Astrocyte (in vitro differentiated cells and primary cell): Measurements from ENCODE around the gene NOL4L. TPM values are rescaled to one million over a fixed set of nuclear protein-coding genes. Genes with fewer than 3 reads are reported as not detected.

Source experiments
- DNase-seq: peaks from one replicate; pipeline ENCODE4 v3.0.0-alpha.2; 2010; ENCODE audit warnings: low read depth
- FAIRE-seq: peaks from 2 replicates; lab custom pipeline; 2011; peaks lifted over from hg19 to GRCh38; lab: Jason Lieb, UNC
- H2AFZ ChIP-seq: 2 replicates; pipeline ENCODE4 v1.6.0; 2012; ENCODE audit warnings: low read depth, low read length, inconsistent platforms
- H3K27ac ChIP-seq: 2 replicates; pipeline ENCODE4 v1.5.1; 2011; ENCODE audit warnings: low read depth, low read length, inconsistent platforms
- H3K27me3 ChIP-seq: 2 replicates; pipeline ENCODE4 v1.6.0; 2011; ENCODE audit warnings: low read length, inconsistent platforms; ENCODE audit not compliant: insufficient read depth
- H3K36me3 ChIP-seq: 2 replicates; pipeline ENCODE4 v1.5.1; 2011; ENCODE audit warnings: low read length, inconsistent platforms; ENCODE audit not compliant: insufficient read depth
- H3K4me1 ChIP-seq: 2 replicates; pipeline ENCODE4 v1.5.1; 2011; ENCODE audit warnings: low read length, inconsistent platforms; ENCODE audit not compliant: insufficient read depth
- H3K4me2 ChIP-seq: 2 replicates; pipeline ENCODE4 v1.6.0; 2012; ENCODE audit warnings: low read length, inconsistent platforms
- H3K4me3 ChIP-seq: 2 replicates; pipeline ENCODE4 v1.5.1; 2011; ENCODE audit warnings: low read depth, mild to moderate bottlenecking, low read length, inconsistent platforms; ENCODE audit not compliant: insufficient read depth
- H3K79me2 ChIP-seq: 2 replicates; pipeline ENCODE4 v1.6.0; 2012; ENCODE audit warnings: mild to moderate bottlenecking, low read length, inconsistent platforms; ENCODE audit not compliant: insufficient read depth
- H3K9ac ChIP-seq: 2 replicates; pipeline ENCODE4 v1.6.0; 2012; ENCODE audit warnings: mild to moderate bottlenecking, low read length, inconsistent platforms
- H3K9me3 ChIP-seq: 2 replicates; pipeline ENCODE4 v1.5.1; 2012; ENCODE audit warnings: low read depth, mild to moderate bottlenecking, low read length, inconsistent platforms; ENCODE audit not compliant: insufficient read depth
- H4K20me1 ChIP-seq: 2 replicates; pipeline ENCODE4 v1.6.0; 2012; ENCODE audit warnings: low read length, inconsistent platforms; ENCODE audit not compliant: insufficient read depth
- H3K27ac Mint-ChIP-seq: one replicate; pipeline ENCODE4 v1.8.0; 2021; ENCODE audit warnings: mild to moderate bottlenecking, mixed read lengths; ENCODE audit not compliant: unreplicated experiment
- H3K27me3 Mint-ChIP-seq: one replicate; pipeline ENCODE4 v1.8.0; 2021; ENCODE audit warnings: low read depth, mixed read lengths; ENCODE audit not compliant: unreplicated experiment
- H3K36me3 Mint-ChIP-seq: one replicate; pipeline ENCODE4 v1.8.0; 2021; ENCODE audit warnings: low read depth, mixed read lengths; ENCODE audit not compliant: unreplicated experiment
- H3K4me1 Mint-ChIP-seq: one replicate; pipeline ENCODE4 v1.8.0; 2021; ENCODE audit warnings: low read depth, mixed read lengths; ENCODE audit not compliant: unreplicated experiment
- H3K4me3 Mint-ChIP-seq: one replicate; pipeline ENCODE4 v1.8.0; 2021; ENCODE audit warnings: mild to moderate bottlenecking, moderate library complexity, mixed read lengths; ENCODE audit not compliant: unreplicated experiment
- H3K9me3 Mint-ChIP-seq: one replicate; pipeline ENCODE4 v1.8.0; 2021; ENCODE audit warnings: mild to moderate bottlenecking, mixed read lengths; ENCODE audit not compliant: unreplicated experiment
- EZH2 ChIP-seq: IDR thresholded peaks from 2 replicates; pipeline ENCODE4 v1.6.1; 2012; ENCODE audit warnings: mild to moderate bottlenecking, low read length, inconsistent platforms; ENCODE audit not compliant: insufficient read depth
- total RNA-seq: library from RNA; stranded (reverse); gene quantifications from 2 replicates; pipeline ENCODE4 v1.2.1, GENCODE V29; 2021
- TF ChIP-seq, protein P1 (sequence below): IDR thresholded peaks from 2 replicates; pipeline ENCODE4 v1.5.1; 2011; ENCODE audit warnings: low read depth, mild to moderate bottlenecking, inconsistent platforms, low read length, moderate library complexity; ENCODE audit not compliant: insufficient read depth

Gene NOL4L
- total RNA-seq, 1 donor from 2014 or later = 35.5 TPM

DNA sequence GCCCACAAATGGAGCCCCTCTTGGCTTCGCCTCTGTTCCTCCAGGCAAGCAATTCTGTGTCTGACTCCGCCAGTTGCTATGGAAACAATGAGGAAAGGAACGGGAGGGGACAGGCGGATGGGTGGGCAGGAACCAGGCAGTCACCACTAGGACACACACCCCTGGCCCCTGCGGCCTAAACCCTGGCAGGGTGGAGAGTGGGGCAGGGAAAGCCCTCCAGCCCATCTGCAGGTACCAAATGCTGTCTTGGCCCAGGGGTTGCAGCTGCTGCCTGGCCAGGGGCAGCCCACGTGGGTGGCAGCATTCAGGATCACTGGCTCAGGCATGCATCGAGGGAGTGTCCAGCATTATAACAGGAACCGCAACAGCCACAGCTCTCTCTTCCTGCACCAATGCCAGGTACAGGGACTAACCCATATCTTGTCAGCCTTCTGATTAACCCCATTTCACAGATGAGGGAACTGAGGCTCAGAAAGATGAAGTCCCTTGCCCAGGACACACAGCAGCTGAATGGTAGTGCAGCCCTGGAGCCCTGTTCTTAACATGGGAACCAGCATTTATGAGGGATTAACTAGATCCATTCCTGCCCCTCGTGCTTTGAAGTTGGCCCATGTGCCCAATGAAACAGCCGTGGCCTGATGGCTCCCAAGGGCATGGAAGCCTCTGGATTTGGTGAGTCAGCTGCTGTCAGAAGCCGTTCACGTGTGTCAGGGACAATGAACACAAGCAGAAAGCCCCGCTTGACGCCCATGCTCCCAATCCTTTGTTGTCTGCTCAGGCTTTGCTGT lies 66.3 kb downstream of the NOL4L start:
- H3K27me3 Mint-ChIP-seq = peaks cover 21% of the 10 kb centered on the region
- no peak overlapping the region for H3K4me2 ChIP-seq
- H3K9me3 Mint-ChIP-seq = no peaks in the 10 kb centered on the region
- H3K4me1 ChIP-seq = peaks cover 14% of the 10 kb centered on the region
- H3K4me1 Mint-ChIP-seq = peaks cover 3% of the 10 kb centered on the region
- no peak overlapping the region for H3K4me3 ChIP-seq
- no peaks in the 10 kb centered on the region for H3K79me2 ChIP-seq
- TF ChIP-seq, protein P1, sequence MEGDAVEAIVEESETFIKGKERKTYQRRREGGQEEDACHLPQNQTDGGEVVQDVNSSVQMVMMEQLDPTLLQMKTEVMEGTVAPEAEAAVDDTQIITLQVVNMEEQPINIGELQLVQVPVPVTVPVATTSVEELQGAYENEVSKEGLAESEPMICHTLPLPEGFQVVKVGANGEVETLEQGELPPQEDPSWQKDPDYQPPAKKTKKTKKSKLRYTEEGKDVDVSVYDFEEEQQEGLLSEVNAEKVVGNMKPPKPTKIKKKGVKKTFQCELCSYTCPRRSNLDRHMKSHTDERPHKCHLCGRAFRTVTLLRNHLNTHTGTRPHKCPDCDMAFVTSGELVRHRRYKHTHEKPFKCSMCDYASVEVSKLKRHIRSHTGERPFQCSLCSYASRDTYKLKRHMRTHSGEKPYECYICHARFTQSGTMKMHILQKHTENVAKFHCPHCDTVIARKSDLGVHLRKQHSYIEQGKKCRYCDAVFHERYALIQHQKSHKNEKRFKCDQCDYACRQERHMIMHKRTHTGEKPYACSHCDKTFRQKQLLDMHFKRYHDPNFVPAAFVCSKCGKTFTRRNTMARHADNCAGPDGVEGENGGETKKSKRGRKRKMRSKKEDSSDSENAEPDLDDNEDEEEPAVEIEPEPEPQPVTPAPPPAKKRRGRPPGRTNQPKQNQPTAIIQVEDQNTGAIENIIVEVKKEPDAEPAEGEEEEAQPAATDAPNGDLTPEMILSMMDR = no peak
- TF ChIP-seq EZH2 = no peak
- no peaks in the 10 kb centered on the region for H3K27me3 ChIP-seq
- H3K36me3 Mint-ChIP-seq = peaks cover 11% of the 10 kb centered on the region
- no peaks in the 10 kb centered on the region for H3K36me3 ChIP-seq
- FAIRE-seq (no peak), DNase-seq (no peak)
- no peak overlapping the region for H3K27ac Mint-ChIP-seq
- H4K20me1 ChIP-seq = no peaks in the 10 kb centered on the region
- H3K9ac ChIP-seq = no peak overlapping the region
- H2AFZ ChIP-seq = no peak overlapping the region
- H3K4me3 Mint-ChIP-seq = no peak overlapping the region
- no peaks in the 10 kb centered on the region for H3K9me3 ChIP-seq
- H3K27ac ChIP-seq = no peak overlapping the region

- DNase-seq = no peak
- Histone ChIP-seq H3K27me3 (no peaks in the 10 kb centered on the region), H3K9me3 (no peaks in the 10 kb centered on the region), H3K27ac (no peak overlapping the region), H3K4me3 (no peak overlapping the region), H3K36me3 (no peaks in the 10 kb centered on the region), H3K4me2 (no peak overlapping the region), H3K79me2 (no peaks in the 10 kb centered on the region), H3K4me1 (peaks cover 14% of the 10 kb centered on the region), H2AFZ (no peak overlapping the region), H3K9ac (no peak overlapping the region), H4K20me1 (no peaks in the 10 kb centered on the region)
- TF ChIP-seq EZH2 = no peak
- TF ChIP-seq, protein P1 = no peak
- H3K36me3 Mint-ChIP-seq = peaks cover 11% of the 10 kb centered on the region
- no peaks in the 10 kb centered on the region for H3K4me1 Mint-ChIP-seq
- H3K4me3 Mint-ChIP-seq = no peak overlapping the region
- peaks cover 21% of the 10 kb centered on the region for H3K27me3 Mint-ChIP-seq
- no peaks in the 10 kb centered on the region for H3K9me3 Mint-ChIP-seq
- no peak overlapping the region for H3K27ac Mint-ChIP-seq
- no peak for FAIRE-seq
Observed at GRCh38 chr20:32517914-32518592, 67.1 kb downstream of the NOL4L start.

GRCh38 chr20:32517518-32517873 lies 67.6 kb downstream of the NOL4L start:
- peaks cover 11% of the 10 kb centered on the region for H3K36me3 Mint-ChIP-seq
- no peak for TF ChIP-seq EZH2
- TF ChIP-seq, protein P1 = no peak
- no peak overlapping the region for H3K9ac ChIP-seq
- no peaks in the 10 kb centered on the region for H4K20me1 ChIP-seq
- H3K9me3 Mint-ChIP-seq = no peaks in the 10 kb centered on the region
- H3K9me3 ChIP-seq = no peaks in the 10 kb centered on the region
- no peaks in the 10 kb centered on the region for H3K36me3 ChIP-seq
- H3K27me3 ChIP-seq = no peaks in the 10 kb centered on the region
- H3K4me2 ChIP-seq = no peak overlapping the region
- peaks cover 21% of the 10 kb centered on the region for H3K27me3 Mint-ChIP-seq
- H3K4me3 ChIP-seq = no peak overlapping the region
- H3K4me1 ChIP-seq = peaks cover 11% of the 10 kb centered on the region
- H3K4me1 Mint-ChIP-seq = no peaks in the 10 kb centered on the region
- no peaks in the 10 kb centered on the region for H3K79me2 ChIP-seq
- H2AFZ ChIP-seq = peak overlapping the region; percentile 9
- H3K27ac Mint-ChIP-seq = no peak overlapping the region
- no peak for DNase-seq
- FAIRE-seq = no peak
- no peak overlapping the region for H3K27ac ChIP-seq
- H3K4me3 Mint-ChIP-seq = no peak overlapping the region
